Right kidney (tissue), 1 donor: ENCODE measurements around the gene CYP27A1.
A peak's percentile ranks its signal among the peaks of the same experiment; 100 is the strongest.
"Not testable (repeated sequence)": the region's sequence is repeated elsewhere in the genome, so short reads cannot be mapped to it uniquely, and the experiment has no call there.

Experiments used
- DNase-seq: peaks from one replicate; pipeline ENCODE4 v3.0.0-alpha.2; 2016

Gene CYP27A1

DNA sequence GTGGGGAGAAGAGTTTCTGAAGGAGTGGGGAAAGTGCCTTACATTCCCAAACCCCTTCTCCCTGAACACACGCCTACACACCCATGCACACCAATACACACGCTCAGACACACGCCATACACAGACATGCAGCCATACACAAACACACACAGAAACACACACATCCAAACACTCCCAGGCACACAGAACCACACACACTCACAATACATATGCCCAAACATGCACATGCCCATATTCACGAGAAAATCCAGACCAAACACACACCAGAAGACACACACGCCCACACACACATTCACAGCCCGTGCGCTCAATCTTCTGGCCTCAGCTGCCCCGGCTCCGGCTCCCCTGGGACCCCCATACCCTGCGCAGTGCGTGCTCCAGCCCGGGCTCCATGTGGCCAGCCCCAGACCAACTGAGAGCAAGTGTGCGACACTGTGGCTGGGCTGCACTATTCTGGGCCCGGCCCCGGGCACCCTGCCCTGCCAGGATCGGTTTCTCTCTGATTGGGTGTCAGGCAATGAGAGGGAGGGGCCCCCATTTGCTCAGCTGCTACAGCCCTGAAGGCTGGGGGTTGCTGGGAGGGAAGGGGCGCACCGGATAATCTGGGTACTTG lies 49.5 kb downstream of the CYP27A1 start, which contains the start of gene PRKAG3:
Gene PRKAG3 (minus strand): TSS at position 426 of the 613 bp plus-strand sequence.
- DNase-seq, result no peak

DNA sequence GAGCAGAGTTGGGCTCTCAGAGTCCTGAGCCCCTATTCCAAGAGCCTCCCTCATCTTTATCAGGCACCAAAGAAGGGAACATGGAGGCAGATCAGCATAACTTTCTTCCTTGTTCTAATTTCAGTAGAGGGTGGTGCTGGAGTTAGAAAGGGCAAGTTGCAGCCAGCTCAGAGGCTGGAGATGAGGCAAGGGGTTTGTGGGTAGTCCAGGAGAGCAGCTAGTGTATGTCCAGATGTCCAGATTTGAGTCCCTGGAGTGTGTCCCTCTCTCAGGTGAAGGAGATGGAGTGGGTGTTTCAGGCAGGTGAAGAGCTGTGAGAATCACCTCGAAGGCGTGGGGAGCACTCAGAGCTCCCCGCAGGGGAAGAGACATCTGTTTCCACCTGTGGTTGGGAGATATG lies 50.1 kb downstream of the CYP27A1 start:
- no peak for DNase-seq

DNA sequence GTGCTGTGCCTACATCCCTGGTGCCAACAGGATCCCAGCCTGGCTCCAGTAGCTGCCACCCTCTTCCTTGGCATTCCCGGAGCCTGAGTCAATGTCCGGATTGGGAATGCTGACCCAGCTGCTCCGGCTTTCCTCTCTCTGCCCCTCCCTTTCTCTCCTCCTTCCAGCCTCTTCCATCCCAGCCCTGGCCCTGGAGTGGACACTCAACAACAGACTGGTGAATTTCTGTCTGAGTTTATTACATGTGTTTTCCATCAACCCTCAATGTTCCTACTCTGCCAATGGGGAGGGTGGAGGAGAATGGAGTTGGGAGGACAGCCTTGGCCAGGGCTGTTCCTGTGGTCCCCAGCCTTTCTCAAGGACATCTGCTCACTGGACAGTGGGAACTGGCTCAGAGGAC lies 50.6 kb downstream of the CYP27A1 start:
- no peak for DNase-seq

DNA sequence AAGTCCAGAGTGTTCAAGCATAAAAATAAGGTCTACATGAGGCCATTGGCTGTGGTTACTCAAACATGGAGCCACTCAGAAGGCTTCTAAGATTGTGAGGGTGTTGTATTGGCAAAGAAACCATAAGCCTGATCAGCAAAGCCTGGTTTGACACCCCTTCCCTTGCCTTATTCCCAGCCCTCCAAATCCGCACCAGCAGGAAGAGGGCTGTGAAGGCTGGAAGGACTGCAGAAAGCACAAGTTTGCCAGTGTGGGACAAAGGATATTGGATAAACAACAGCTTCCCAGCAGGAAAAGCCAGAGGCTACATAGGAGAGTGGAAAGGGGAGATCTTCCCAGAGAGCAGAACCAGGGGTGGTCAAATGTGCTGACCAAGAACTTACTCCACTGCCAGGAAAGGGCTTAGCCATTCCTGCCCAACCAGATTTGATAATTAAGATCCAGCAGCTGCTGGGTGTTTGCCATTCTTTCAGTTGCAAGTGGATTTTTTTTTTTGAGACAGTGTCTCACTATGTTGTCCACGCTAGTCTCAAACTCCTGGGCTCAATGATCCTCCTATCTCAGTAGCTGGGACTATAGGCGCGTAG lies 51.2 kb downstream of the CYP27A1 start:
- DNase-seq, result no peak

DNA sequence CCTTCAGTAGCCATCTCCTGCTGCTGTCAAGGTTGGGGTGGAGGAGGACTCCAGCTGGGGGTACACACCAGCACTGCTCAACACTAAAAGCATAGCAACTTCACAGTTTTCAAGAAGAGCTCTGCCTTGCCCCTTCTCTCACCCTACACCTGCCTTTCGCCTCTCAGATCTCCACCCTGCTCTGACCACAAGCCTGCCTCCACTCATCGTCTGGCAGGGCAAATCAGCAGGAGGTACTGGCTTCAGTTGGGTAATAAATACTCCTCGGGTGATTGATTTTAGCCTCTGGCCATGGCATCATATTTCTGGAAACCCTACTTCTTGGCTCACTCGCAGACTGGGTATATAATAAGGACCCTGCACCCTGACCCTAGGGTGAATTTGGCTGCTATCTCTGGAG lies 52.7 kb downstream of the CYP27A1 start:
- DNase-seq, result no peak

DNA sequence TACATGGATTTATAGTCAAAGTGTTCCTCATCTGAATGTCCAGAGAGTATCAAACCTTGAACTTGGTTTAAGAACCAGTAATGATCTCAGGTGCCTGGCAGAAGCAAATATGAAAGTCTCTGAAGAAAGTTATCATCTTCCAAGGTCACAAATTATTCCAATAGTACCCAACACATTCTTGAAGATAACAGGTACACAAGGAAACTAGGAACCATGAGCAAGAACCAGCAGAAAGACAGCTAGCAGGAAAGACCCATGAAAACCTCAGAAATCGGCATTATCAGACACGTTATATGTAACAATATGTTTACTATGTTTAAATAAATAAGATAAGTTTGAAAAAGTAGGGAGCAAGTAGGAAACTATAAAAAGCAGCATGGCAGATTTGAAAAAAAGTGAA lies 55.5 kb downstream of the CYP27A1 start:
- no peak for DNase-seq

DNA sequence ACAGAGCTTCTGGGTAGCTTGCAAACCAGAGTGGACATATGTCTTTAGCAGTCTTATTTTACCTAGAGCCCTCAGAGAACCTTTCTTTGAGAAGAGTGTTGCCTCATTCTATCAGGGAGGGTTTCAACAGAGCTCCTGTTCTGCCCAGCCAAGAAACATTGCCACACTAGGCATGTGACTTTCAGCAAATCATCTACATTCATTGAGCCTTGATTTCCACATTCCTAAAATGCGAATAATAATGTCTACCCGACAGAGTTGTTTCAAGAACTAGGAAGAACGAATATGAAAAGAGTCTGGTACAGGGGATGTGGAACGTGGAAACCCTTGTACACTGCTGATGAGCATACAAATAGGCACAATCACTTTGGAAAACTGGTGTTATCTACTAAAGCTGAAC lies 57.5 kb downstream of the CYP27A1 start:
- DNase-seq, result no peak

DNA sequence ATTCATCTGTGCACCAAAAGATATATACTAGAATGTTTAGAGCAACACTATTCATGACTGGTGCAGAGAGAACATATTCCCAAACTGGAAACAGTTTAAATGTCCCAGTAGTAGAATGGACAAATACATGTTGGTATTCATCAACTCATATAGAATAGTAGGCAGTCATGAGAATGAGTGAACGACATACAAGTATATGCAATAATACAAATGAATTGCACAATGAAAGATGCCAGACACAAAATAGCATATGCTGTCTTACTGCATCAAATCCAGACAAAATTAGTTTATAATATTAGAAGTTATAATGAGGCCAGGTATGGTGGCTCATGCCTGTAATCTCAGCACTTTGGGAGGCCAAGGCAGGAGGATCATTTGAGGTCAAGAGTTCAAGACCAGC lies 57.9 kb downstream of the CYP27A1 start:
- no peak for DNase-seq

DNA sequence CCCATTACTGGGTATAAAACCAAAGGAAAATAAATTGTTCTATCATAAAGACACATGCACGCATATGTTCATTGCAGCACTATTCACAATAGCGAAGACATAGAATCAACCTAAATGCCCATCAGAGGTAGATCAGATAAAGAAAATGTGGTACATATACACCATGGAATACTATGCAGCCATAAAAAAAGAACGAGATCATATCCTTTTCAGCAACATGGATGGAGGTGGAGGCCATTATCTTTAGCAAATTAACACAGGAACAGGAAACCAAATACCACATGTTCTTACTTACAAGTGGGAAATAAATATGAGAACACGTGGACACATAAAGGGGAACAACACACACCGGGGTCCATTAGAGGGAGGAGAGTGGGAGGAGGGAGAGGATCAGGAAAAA lies 62.4 kb downstream of the CYP27A1 start:
- not testable (repeated sequence) for DNase-seq

DNA sequence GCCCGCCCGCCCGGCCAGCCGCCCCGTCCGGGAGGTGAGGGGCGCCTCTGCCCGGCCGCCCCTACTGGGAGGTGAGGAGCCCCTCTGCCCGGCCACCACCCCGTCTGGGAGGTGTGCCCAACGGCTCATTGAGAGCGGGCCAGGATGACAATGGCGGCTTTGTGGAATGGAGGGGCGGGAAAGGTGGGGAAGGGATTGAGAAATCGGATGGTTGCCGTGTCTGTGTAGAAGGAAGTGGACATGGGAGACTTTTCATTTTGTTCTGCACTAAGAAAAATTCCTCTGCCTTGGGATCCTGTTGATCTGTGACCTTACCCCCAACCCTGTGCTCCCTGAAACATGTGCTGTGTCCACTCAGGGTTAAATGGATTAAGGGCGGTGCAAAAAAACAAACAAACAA lies 65.0 kb downstream of the CYP27A1 start:
- not testable (repeated sequence) for DNase-seq

DNA sequence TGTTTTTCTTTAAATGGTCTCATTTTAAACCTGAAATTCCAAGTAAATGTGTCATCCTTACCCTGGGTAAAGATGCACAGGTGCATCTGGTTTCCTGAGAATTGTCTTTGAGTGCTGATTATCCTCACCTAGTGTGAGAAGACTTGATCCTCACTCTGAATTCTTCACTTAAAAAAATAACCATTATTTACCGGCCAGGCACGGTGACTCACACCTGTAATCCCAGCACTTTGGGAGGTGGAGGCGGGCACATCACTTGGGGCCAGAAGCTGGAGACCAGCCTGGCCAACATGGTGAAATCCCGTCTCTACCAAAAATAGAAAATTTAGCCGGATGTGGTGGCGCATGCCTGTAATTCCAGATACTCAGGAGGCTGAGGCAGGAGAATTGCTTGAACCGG lies 67.8 kb downstream of the CYP27A1 start:
- DNase-seq, result no peak

DNA sequence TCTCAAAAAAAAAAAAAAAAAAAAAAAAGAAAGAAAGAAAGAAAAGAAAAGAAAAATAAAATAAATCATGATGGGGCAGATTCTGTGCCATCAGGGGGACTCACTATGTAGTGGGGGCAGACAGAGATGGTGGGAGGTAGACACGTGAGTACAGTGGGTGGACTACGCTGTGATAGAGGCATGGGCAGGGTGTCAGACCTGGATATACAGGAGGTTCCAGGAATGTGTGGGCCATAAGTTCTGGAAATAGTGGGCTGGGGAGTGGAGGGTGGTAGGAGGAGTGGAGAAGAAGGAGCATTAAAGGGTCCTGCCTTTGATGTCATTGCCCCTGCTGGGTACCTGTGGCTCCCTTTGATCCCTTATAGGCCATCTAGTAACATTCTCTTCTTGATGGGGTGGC lies 68.8 kb downstream of the CYP27A1 start:
- no peak for DNase-seq

DNA sequence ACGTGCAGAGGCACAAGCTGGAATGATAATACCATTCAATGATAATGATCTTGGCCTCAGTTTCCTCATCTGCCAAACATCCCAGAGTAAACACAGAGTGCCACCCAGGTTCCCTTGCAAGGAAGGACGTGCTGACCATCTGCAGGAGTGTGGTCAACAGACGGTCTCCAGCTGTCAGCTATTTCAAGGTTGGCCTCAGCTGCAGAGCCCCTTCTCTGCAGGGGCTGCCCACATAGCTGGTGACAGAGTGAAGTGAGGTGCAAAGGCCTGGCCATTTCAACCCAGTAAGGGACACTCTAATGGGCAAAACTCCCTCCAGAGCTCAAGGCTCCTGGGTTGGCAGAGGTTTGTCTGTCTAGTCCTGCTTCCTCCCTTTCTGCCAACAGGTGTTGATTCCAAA lies 69.3 kb downstream of the CYP27A1 start:
- DNase-seq, result no peak

DNA sequence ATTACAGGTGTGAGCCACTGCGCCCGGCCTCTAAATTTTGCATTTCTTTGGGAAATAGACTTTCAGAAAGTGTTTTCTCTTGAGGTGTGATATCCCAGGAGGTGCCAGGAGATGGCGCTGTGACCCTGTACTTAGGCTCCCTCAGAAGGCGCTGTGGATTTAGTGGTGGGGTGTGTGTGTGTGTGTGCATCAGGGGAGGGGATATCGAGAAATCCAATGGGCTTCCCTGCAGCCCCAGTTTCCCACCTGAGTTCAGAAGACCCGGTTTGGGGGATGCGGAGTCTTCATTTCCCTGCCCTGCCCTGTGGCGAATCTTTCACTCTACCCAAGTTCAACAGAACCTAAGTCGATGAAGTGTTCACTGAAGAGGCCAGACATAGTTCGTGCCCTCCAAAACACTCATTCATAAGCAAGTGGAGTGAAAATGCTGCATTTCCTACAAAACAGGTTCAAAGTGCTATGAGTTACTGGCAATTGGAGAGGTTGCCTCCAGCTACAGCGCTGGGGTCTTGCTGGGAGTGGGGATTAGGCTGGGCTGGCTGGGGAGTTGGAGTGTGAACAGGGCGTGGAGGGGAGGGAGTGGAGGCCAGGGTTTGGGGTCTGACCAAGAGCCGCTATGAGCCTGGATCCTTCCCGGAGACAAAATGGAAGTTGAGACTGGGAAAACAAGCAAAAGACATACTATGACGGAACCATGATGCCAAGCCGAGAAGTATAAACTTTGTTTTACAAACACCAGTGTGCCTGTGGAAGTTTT lies 71.1 kb downstream of the CYP27A1 start:
- DNase-seq, result peak; percentile 57

DNA sequence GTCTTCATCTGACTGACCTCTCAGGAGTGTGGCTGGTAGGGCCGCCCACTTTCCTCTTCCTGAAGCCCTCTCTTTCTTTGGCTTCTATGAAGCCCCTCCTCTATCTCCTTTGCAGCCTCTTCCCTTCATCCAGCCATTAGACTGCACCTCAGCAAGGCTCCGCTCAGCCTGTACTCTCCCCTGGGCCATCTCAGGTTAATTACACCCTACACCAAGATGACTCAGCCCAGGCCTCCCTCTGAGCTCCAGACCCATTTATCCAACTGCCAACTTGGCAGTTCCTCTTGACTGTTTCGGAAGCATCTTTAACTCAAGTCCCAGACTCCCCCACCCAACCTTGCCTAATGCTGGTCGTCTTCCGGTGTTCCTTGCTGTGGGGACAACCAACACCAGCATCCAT lies 71.8 kb downstream of the CYP27A1 start:
- DNase-seq, result no peak

DNA sequence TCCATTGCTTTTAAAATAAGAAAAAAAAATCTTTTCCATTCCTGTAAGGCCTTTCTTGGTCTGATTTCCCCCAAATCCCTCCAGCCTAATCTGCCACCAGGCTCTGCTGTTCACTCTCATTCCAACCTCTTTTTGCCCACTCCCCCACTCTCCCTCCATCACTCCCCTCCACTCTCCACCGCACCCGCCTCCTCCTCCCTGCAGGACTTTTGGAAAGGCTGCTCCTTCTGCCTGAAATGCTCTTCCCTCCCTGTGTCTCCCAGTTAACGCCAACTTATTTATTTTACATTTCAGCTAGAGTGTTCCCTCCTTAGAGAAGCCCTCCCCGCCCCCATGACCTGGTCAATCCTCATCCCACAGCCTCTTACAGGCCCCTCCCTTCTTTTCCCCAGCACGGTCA lies 72.9 kb downstream of the CYP27A1 start:
- DNase-seq, result no peak

DNA sequence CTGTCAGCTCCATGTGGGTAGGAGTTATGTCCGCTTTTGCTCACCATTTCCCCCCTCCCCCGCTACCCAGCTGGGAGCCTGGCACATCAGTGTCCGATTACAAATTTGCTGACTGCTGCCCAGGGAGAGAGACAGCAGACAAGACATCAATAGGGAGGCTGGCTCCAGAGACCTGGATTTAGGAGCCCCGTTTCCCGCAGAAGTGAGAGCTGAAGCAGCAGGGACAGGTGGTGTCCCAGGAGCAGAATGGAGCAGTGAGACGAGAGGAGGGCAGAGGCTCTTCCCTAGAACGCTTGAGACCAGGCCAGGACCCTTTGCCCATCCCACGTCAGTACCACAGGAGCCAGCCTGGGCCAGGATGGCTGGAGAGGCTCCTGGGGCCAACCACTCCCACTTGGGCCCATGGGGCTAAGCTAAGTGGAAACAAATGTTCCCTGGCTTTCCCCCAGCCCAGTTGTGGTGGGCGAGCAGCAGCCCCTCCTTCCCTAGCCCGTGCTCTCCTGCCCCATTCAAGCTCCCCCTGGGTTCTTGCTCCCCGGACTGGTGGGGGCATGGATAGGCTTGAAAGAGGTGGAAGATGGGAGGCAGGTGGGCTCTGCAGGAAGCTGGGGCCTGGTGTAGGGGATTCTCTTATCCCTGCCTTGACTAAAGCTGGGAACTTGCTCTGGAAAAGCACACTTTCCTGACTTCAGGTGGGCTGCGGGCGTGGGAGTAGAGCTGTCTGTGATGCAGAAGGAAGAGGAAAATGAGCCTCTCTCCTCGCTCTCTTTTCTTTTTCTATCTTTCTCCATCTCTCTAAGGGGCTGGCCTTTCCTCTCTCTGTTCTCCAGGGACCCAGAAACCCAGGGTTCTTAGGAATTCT lies 73.6 kb downstream of the CYP27A1 start:
- no peak for DNase-seq

DNA sequence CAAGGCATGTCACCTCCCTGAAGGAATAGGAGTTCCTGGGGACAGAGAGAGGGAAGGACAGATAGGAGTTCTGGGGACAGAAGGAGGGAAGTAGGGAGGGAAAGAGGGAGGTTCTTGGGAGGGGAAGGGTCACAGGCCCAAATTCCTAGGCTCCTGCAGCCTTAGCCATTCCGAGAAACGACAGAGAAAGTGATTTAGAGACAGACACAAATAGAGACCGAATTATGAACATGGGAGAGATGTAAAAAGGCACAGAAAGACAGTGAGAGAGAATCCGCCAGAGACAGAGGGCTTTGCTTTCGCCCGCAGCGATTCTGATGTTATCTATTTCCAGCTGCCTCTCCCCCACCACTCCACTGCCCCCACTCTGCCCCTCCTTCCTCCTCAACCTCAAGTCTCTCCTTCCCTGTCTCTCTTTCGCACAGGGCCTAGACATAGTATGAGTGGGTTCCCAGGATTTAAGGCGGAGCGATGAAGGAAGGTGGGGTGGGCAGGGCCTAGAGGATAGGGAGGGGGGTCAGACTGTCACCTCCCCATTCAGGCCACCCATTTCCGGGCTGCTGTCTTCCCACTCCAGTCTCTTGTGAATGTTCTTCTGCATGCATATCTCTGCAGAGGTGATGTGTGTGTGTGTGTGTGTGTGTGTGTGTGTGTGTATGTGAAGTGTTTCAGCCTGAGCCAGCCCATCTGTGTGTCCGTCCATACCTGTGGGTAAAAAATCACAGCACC lies 74.4 kb downstream of the CYP27A1 start:
- DNase-seq, result no peak

DNA sequence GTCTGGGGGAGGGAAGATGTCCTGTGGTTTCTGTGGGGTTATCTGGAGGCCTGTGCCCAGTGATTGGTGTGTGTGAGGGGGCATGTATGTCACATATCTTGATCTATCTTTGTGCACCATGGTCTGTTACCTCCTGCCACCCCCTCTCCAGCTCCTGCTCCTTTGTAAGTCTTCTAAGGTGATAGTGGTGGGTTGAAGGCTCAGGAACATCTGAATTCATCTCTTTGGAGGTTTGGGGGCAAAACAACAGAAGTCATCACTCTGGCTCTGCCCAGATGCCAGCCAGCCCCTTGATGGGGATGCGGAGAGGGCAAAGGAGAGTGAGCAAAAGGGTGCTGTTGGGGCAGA lies 74.9 kb downstream of the CYP27A1 start:
- DNase-seq, result no peak

DNA sequence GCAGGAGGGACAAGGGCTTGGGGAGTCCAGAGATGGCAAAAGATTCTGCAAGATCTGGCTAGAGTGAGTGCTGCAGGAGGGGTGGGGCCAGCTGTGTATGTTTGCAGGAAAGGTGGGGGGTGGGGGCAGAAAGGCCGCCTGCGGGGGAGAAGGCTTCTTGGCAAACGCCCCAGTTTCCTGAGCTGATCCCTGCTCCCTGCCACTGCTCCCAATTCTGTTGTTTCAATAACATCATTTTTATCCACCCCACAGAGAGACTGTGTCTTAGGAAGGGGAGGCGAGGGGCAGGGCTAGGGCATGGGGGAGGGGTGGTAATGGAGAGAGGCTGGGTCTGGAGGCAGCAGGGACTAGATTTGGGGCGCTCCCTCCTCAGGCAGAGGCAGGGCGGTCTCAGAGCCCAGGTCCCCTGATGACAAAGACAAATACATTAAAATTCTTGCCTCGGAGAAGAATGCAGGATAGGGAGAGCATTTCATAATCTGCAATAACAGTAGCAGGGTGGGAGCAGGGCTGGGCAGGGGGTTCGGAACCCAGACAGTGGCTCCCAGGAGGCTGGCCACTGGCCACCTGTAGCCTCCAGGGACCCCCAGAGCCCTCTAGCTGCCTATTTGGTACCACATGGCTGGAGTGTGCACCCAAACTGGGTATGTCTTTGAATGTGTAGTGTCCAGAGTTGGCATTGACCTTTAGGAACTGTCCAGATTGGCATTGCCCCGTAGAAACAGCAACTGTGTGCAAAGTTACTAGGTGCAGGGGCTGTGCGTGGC lies 75.6 kb downstream of the CYP27A1 start:
- no peak for DNase-seq

DNA sequence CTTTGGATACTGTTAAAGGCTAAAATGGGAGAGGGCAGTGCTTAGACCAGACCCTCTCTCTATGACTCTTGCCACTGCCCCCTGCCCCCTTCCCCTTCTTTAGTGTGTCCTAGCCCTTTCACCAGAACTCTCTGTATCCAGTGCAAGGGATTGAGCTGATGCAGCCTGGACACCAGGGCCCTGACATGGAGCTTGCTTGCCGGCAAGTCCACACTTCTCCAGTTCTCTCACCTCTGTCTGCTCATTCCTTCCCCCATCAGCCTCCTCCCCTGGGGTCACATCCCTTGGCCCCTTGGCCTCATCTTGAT lies 76.1 kb downstream of the CYP27A1 start:
- DNase-seq, result no peak
